Measurements from ENCODE around the gene IDH3G.

GRCh38 chrX:153736071-153736820, 57.9 kb downstream of the IDH3G start:
- no peak for TF ChIP-seq CTCF (IDR thresholded peaks at IDR 0.05; ENCODE audit: low read length)
- TF ChIP-seq EZH2 (IDR thresholded peaks at IDR 0.05; ENCODE audit: borderline replicate concordance, low read length), result no peak

Measured in OCI-LY1 (cell line).